GM12878 (cell line): Measurements from ENCODE around the gene SPTBN2. TPM values are rescaled to one million over a fixed set of nuclear protein-coding genes. Genes with fewer than 3 reads are reported as not detected.

Experiments
- ATAC-seq: fragments of 200-7000 bp; cut with Tn5 transposase; 3 replicates; pipeline ENCODE4 v1.9.1; 2020; ENCODE audit warnings: mild to moderate bottlenecking, moderate library complexity
- BruUV-seq: library from RNA; stranded (reverse); fragments of 400-500 nt; replicated peaks from 2 replicates; lab custom pipeline; 2021; lab: Mats Ljungman, UMichigan
- CTCF ChIA-PET: fragments of 300-600 bp; sonication (Branson Sonifier 250); formaldehyde crosslinking; extraction: SDS; loops from one replicate; lab custom pipeline; 2021; ENCODE audit warnings: inconsistent platforms; lab: Yijun Ruan, JAX
- POLR2A ChIA-PET: fragments of 350-600 bp; formaldehyde crosslinking; extraction: SDS; loops from one replicate; lab custom pipeline; 2021; ENCODE audit warnings: inconsistent platforms; lab: Charles Lee
- RAD21 ChIA-PET: fragments of 300-600 bp; sonication (Branson Sonifier 250); formaldehyde crosslinking; loops from one replicate; lab custom pipeline; 2023; ENCODE audit warnings: antibody characterized with exemption; ENCODE audit not compliant: unreplicated experiment; lab: Charles Lee
- SMC1A ChIA-PET: fragments of 300-600 bp; sonication (Branson Sonifier 250); formaldehyde crosslinking; loops from one replicate; lab custom pipeline; 2023; ENCODE audit not compliant: unreplicated experiment, uncharacterized antibody; lab: Charles Lee
- DNase-seq: peaks from one replicate; pipeline ENCODE4 v3.0.0-alpha.2; 2011; ENCODE audit warnings: low read depth, low spot score
- FAIRE-seq: peaks from 3 replicates; lab custom pipeline; 2011; peaks lifted over from hg19 to GRCh38; lab: Jason Lieb, UNC
- H2AFZ ChIP-seq: 2 replicates; pipeline ENCODE4 v1.6.0; 2011; ENCODE audit warnings: low read depth, low read length, control low read depth; ENCODE audit not compliant: control insufficient read depth
- H3K27ac ChIP-seq: 2 replicates; pipeline ENCODE4 v1.5.1; 2011; ENCODE audit warnings: control low read depth; ENCODE audit not compliant: control insufficient read depth, insufficient read depth
- H3K27me3 ChIP-seq, 2 experiments: replicated peaks in 1 of 2; 2 replicates each; pipeline versions ENCODE4 v1.6.0 to v1.6.1; 2011; ENCODE audit warnings: low read length in 1 of 2; ENCODE audit not compliant: control insufficient read depth in 2 of 2, insufficient read depth in 2 of 2
- H3K36me3 ChIP-seq, 2 experiments: 2 replicates each; pipeline ENCODE4 v1.5.1; 2011; ENCODE audit warnings: low read length in 1 of 2; ENCODE audit not compliant: control insufficient read depth in 2 of 2, insufficient read depth in 2 of 2
- H3K4me1 ChIP-seq: 2 replicates; pipeline ENCODE4 v1.6.1; 2011; ENCODE audit warnings: mild to moderate bottlenecking, low read length, moderate library complexity, mixed read lengths; ENCODE audit not compliant: control insufficient read depth, insufficient read depth
- H3K4me2 ChIP-seq: 2 replicates; pipeline ENCODE4 v1.6.0; 2011; ENCODE audit warnings: control low read depth; ENCODE audit not compliant: control insufficient read depth, insufficient read depth
- H3K4me3 ChIP-seq: fragments of 200-600 bp; sonication (generic); 2 replicates; pipeline ENCODE4 v1.5.1; 2016
- H3K79me2 ChIP-seq: 2 replicates; pipeline ENCODE4 v1.6.0; 2011; ENCODE audit warnings: low read length; ENCODE audit not compliant: control insufficient read depth, insufficient read depth
- H3K9ac ChIP-seq: 2 replicates; pipeline ENCODE4 v1.8.0; 2011; ENCODE audit warnings: low read length, control low read depth, mixed read lengths; ENCODE audit not compliant: control insufficient read depth, insufficient read depth
- H3K9me3 ChIP-seq: replicated peaks from 3 replicates; pipeline ENCODE4 v1.5.1; 2011; ENCODE audit warnings: mild to moderate bottlenecking, low read length; ENCODE audit not compliant: control insufficient read depth, insufficient read depth
- H4K20me1 ChIP-seq: 2 replicates; pipeline ENCODE4 v1.6.0; 2011; ENCODE audit not compliant: control insufficient read depth, insufficient read depth
- BMI1 ChIP-seq: fragments of 450-650 bp; IDR thresholded peaks from 2 replicates; pipeline ENCODE4 v1.6.1; 2016; ENCODE audit warnings: mild to moderate bottlenecking, moderate library complexity, borderline replicate concordance
- CEBPB ChIP-seq, 2 experiments: fragments of 150-350 bp in 1 of 2; IDR thresholded peaks; 2 replicates each; pipeline ENCODE4 v1.6.1; 2012 to 2014; ENCODE audit warnings: low read depth in 2 of 2, low read length in 2 of 2, borderline replicate concordance in 1 of 2, inconsistent platforms in 1 of 2
- ESRRA ChIP-seq: IDR thresholded peaks from 2 replicates; pipeline ENCODE4 v1.6.1; 2012; ENCODE audit warnings: mild to moderate bottlenecking, low read length, improper control_type of control experiment
- NFYA ChIP-seq: IDR thresholded peaks from 2 replicates; pipeline ENCODE4 v1.6.1; 2011; ENCODE audit warnings: low read depth, mild to moderate bottlenecking, low read length, improper control_type of control experiment, borderline replicate concordance
- SREBF2 ChIP-seq: IDR thresholded peaks from 2 replicates; pipeline ENCODE4 v1.6.1; 2012; ENCODE audit warnings: mild to moderate bottlenecking, low read length
- SUPT20H ChIP-seq: IDR thresholded peaks from 2 replicates; pipeline ENCODE4 v1.6.1; 2011; ENCODE audit warnings: low read depth, mild to moderate bottlenecking, low read length, moderate library complexity, borderline replicate concordance; ENCODE audit not compliant: control insufficient read depth
- WGBS: methylation state at CpG from one replicate; pipeline ENCODE4 v1.1.6; 2016; ENCODE audit warnings: low lambda C conversion rate; ENCODE audit not compliant: insufficient replicate concordance, insufficient coverage; ENCODE audit errors: missing lambda C conversion rate; 5-methylcytosine and 5-hydroxymethylcytosine counted together
- in situ Hi-C: fragments of 300-500 bp; cut with MboI; formaldehyde crosslinking; loops from 9 replicates; pipeline ENCODE4 v1.14.3; 2018; ENCODE audit warnings: mixed read lengths
- intact Hi-C: fragments of 100-400 bp; cut with micrococcal nuclease; formaldehyde crosslinking; loops from one replicate; pipeline ENCODE4 v1.14.2; 2022; ENCODE audit not compliant: unreplicated experiment
- polyA plus RNA-seq, 11 experiments: library from polyadenylated mRNA; depleted of rRNA in 4 of 11; unstranded in 6 of 11; stranded (reverse) in 5 of 11; fragments of >200 nt; fragmentation: Nextera tagmentation in 4 of 11; fragmentation: Illumina TruSeq in 1 of 11; extraction: Ambion mirVana in 4 of 11; extraction: Trizol in 1 of 11; gene quantifications; 1 replicate in 1 of 11; 2 replicates in 10 of 11; pipeline versions ENCODE4 v1.2.1 to v1.2.3, GENCODE V29; 2011 to 2016; ENCODE audit warnings: inconsistent platforms in 2 of 11, missing spikeins in 2 of 11, low read depth in 1 of 11
- total RNA-seq, 4 experiments: library from RNA; depleted of rRNA in 3 of 4; stranded (reverse); fragments of >200 nt in 3 of 4; fragmentation: Illumina TruSeq in 1 of 4; extraction: Trizol in 1 of 4; gene quantifications; 2 replicates each; pipeline versions ENCODE4 v1.2.1 to v1.2.3, GENCODE V29; 2013 to 2021
- TF ChIP-seq, protein P1 (sequence below): IDR thresholded peaks from 2 replicates; pipeline ENCODE4 v1.6.1; 2011; ENCODE audit warnings: borderline replicate concordance, low read depth, mild to moderate bottlenecking, moderate library complexity, low read length; ENCODE audit not compliant: insufficient read depth, poor library complexity, severe bottlenecking
- TF ChIP-seq, protein P2 (sequence below): IDR thresholded peaks from 2 replicates; pipeline ENCODE4 v1.6.1; 2011; ENCODE audit warnings: low read depth, low read length, improper control_type of control experiment, borderline replicate concordance
- TF ChIP-seq, protein P3 (sequence below): fragments of 450-650 bp; conservative IDR thresholded peaks from 2 replicates; pipeline ENCODE4 v1.6.1; 2017; ENCODE audit warnings: mild to moderate bottlenecking, moderate library complexity

Gene SPTBN2
- total and polyA plus RNA-seq, 10 of the 15 experiments (the other 5 are each of a cell fraction or from before 2014, with no cell fraction given): 0.38 to 1.0 (median 0.69) TPM; not detected in 5

GRCh38 chr11:66693356-66694055 is 35.5 kb downstream of the SPTBN2 start:
- TF ChIP-seq, protein P1, sequence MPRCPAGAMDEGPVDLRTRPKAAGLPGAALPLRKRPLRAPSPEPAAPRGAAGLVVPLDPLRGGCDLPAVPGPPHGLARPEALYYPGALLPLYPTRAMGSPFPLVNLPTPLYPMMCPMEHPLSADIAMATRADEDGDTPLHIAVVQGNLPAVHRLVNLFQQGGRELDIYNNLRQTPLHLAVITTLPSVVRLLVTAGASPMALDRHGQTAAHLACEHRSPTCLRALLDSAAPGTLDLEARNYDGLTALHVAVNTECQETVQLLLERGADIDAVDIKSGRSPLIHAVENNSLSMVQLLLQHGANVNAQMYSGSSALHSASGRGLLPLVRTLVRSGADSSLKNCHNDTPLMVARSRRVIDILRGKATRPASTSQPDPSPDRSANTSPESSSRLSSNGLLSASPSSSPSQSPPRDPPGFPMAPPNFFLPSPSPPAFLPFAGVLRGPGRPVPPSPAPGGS: no peak
- TF ChIP-seq SUPT20H (no peak), ESRRA (no peak), CEBPB (IDR thresholded peaks at IDR 0.05; ENCODE audit: borderline replicate concordance in 1 of 2, low read depth in 2 of 2, low read length in 2 of 2) (no peak), SREBF2 (no peak), NFYA (no peak), BMI1 (no peak)
- TF ChIP-seq, protein P2, sequence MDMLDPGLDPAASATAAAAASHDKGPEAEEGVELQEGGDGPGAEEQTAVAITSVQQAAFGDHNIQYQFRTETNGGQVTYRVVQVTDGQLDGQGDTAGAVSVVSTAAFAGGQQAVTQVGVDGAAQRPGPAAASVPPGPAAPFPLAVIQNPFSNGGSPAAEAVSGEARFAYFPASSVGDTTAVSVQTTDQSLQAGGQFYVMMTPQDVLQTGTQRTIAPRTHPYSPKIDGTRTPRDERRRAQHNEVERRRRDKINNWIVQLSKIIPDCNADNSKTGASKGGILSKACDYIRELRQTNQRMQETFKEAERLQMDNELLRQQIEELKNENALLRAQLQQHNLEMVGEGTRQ: no peak
- TF ChIP-seq, protein P3, sequence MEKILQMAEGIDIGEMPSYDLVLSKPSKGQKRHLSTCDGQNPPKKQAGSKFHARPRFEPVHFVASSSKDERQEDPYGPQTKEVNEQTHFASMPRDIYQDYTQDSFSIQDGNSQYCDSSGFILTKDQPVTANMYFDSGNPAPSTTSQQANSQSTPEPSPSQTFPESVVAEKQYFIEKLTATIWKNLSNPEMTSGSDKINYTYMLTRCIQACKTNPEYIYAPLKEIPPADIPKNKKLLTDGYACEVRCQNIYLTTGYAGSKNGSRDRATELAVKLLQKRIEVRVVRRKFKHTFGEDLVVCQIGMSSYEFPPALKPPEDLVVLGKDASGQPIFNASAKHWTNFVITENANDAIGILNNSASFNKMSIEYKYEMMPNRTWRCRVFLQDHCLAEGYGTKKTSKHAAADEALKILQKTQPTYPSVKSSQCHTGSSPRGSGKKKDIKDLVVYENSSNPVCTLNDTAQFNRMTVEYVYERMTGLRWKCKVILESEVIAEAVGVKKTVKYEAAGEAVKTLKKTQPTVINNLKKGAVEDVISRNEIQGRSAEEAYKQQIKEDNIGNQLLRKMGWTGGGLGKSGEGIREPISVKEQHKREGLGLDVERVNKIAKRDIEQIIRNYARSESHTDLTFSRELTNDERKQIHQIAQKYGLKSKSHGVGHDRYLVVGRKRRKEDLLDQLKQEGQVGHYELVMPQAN: no peak
- H3K4me2 ChIP-seq: no peak overlapping the region
- POLR2A ChIA-PET: no interaction called here
- SMC1A ChIA-PET: interaction anchor here (1.5 to 5.8 kb wide), 2 partner anchors 141 to 179 kb away, joined by 3 to 38 read pairs; no protein-coding TSS in a partner anchor
- no peak for DNase-seq
- intact Hi-C loops (loop anchor here (1.0 kb wide), 2 partner anchors 141 to 190 kb away; no protein-coding TSS in a partner anchor), in situ Hi-C loops (loop anchor here (5.0 kb wide), 2 partner anchors 139 to 189 kb away; no protein-coding TSS in a partner anchor)
- H2AFZ ChIP-seq: no peak overlapping the region
- WGBS: 45% methylated on average over 15 of the region's 15 CpGs
- no peaks in the 10 kb centered on the region for H3K4me1 ChIP-seq
- H3K27me3 ChIP-seq: no peaks in the 10 kb centered on the region; a peak in 1 of 4 replicates
- ATAC-seq: no peak
- H3K4me3 ChIP-seq: no peak overlapping the region
- FAIRE-seq: no peak
- H3K9ac ChIP-seq: no peak overlapping the region
- H4K20me1 ChIP-seq: no peaks in the 10 kb centered on the region
- no TSS peak for BruUV-seq
- no peaks in the 10 kb centered on the region for H3K79me2 ChIP-seq
- H3K36me3 ChIP-seq: no peaks in the 10 kb centered on the region
- H3K27ac ChIP-seq: no peak overlapping the region
- CTCF ChIA-PET: interaction anchor here (0.6 to 5.8 kb wide), 14 partner anchors 7 to 189 kb away, joined by 3 to 67 read pairs (median 3); partner anchors contain the start of genes RBM4B and RCE1
- H3K9me3 ChIP-seq: no peaks in the 10 kb centered on the region
- RAD21 ChIA-PET: interaction anchor here (1.8 to 3.5 kb wide), 3 partner anchors 140 to 188 kb away, joined by 5 to 15 read pairs (median 10); partner anchors contain the start of gene RCE1
